Cortex of kidney (tissue), 1 donor: ENCODE measurements around the gene CLIP2.
"Not testable (repeated sequence)": the region's sequence is repeated elsewhere in the genome, so short reads cannot be mapped to it uniquely, and the experiment has no call there.

Experiments
- DNase-seq: peaks from one replicate; lab custom pipeline; 2025; lab: John Stamatoyannopoulos, UW

CLIP2 gene

GRCh38 chr7:74430961-74431466 is 141.8 kb downstream of the CLIP2 start:
- no peak for DNase-seq

GRCh38 chr7:74437291-74437571 is 148.0 kb downstream of the CLIP2 start:
- not testable (repeated sequence) for DNase-seq

- no peak for DNase-seq
Observed at GRCh38 chr7:74438327-74438726, 149.1 kb downstream of the CLIP2 start.

- DNase-seq: no peak
Observed at GRCh38 chr7:74439541-74439940, 150.3 kb downstream of the CLIP2 start.

GRCh38 chr7:74440143-74440542 is 150.9 kb downstream of the CLIP2 start:
- DNase-seq: not testable (repeated sequence)

GRCh38 chr7:74441801-74442200 is 152.6 kb downstream of the CLIP2 start:
- DNase-seq: no peak

GRCh38 chr7:74443543-74444247 is 154.5 kb downstream of the CLIP2 start:
- DNase-seq: no peak

GRCh38 chr7:74449144-74449543 is 159.9 kb downstream of the CLIP2 start:
- no peak for DNase-seq

- DNase-seq: no peak
Observed at GRCh38 chr7:74449809-74450397, 160.7 kb downstream of the CLIP2 start.

GRCh38 chr7:74452748-74453321 is 163.6 kb downstream of the CLIP2 start:
- DNase-seq: no peak

GRCh38 chr7:74453322-74454011 is 164.3 kb downstream of the CLIP2 start, which contains the start of gene GTF2IRD1:
Gene GTF2IRD1 (plus strand): TSS chr7:74453906. CDS start chr7:74508081, 54,175 bp downstream.
- no peak for DNase-seq

- DNase-seq: no peak
Observed at GRCh38 chr7:74454021-74454924, 165.1 kb downstream of the CLIP2 start.

GRCh38 chr7:74454925-74455288 is 165.7 kb downstream of the CLIP2 start:
- no peak for DNase-seq

GRCh38 chr7:74455291-74455804 is 166.1 kb downstream of the CLIP2 start:
- DNase-seq: no peak
